HG03558 (cell line): ENCODE data around the gene KCNG1.

Experiments used
- ATAC-seq: cut with Tn5 transposase; IDR thresholded peaks from one replicate; pipeline ENCODE4 v1.9.1; 2021; ENCODE audit warnings: moderate number of reproducible peaks; ENCODE audit not compliant: unreplicated experiment; ENCODE audit errors: extremely low read depth

KCNG1 gene

GRCh38 chr20:50957798-50958614 is 64.9 kb downstream of the KCNG1 start, which contains the start of gene DPM1:
DPM1 (minus strand) TSS chr20:50958532; CDS start chr20:50958523, 9 bp downstream.
- ATAC-seq, result no peak

GRCh38 chr20:50957276-50957675 is 65.6 kb downstream of the KCNG1 start:
- no peak for ATAC-seq

- ATAC-seq, result no peak
Measured at GRCh38 chr20:50953821-50954220, 69.1 kb downstream of the KCNG1 start.
